ENCODE measurements around the gene B3GLCT. TPM values are rescaled to one million over a fixed set of nuclear protein-coding genes. Genes with fewer than 3 reads are reported as not detected.

The B3GLCT gene
- total RNA-seq, 1 experiment from 2014 or later = 3.9 TPM

DNA sequence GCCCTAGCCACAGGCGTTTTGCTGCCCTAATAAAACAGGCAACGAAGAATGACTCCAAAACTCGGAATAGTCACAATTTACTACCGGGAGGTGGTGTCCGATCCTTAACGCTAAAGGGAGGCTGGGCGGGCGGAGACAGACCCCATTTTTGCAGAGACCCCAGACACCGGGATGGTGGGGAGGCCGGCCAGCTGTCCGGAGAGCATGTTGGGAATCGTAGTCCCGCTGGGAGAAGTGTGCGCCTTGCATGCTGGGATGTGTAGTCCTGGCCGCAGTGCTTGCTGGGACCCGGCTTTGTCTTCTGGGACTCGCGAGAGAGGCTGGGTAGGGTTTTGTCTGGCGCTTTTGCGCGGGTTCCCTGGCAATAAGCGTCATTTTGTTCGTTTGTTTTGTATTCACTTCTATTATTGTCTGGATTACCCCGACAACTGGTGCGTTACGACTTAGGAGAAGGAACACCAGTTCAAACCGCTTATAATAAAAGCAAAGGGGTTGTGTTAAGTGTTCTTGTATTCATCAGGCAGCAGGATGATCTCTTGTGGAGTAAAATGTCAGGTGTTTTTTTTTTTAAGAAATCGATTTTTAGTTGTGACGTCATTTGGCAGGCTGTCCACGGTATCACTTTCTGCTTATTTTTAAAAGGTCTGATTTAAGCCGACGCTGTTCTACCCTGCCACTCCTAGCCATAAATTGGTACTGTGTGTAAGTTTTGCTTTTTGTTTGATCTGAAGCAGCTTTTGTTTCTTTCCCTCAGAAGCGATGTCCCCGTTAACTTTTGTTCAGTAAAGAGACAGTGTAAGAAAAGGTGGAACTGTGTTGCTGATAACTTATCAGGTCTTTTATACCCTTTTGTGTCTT is 37.4 kb upstream of the B3GLCT start (continued):
- peak; percentile 41; the same call in 1 of the 2 replicates for TF ChIP-seq POLR2AphosphoS5 (IDR thresholded peaks at IDR 0.05; ENCODE audit: low read depth, low read length)
- no peak for TF ChIP-seq ZNF274 (IDR thresholded peaks at IDR 0.05; ENCODE audit: low read depth, low read length)
- peak; percentile 60 for TF ChIP-seq TCF7L2 (IDR thresholded peaks at IDR 0.05; ENCODE audit: borderline replicate concordance, extremely low read depth, insufficient read depth, insufficient read length)
- no peak for TF ChIP-seq SRF (IDR thresholded peaks at IDR 0.05; ENCODE audit: low read depth)

GRCh38 chr13:31166591-31166990 is 33.2 kb upstream of the B3GLCT start:
- Histone ChIP-seq H3K79me2 (ENCODE audit: insufficient read depth, low read length) (peaks cover 2% of the 10 kb centered on the region; the same call in 1 of the 2 replicates), H3K27ac (ENCODE audit: low read depth, low read length) (no peak overlapping the region), H3K9ac (ENCODE audit: low read length) (no peak overlapping the region), H2AFZ (ENCODE audit: low read depth, low read length, poor library complexity, severe bottlenecking) (no peak overlapping the region), H3K4me3 (replicated peaks in 1 of 2; ENCODE audit: low read depth in 1 of 2, low read length in 2 of 2) (no peak overlapping the region), H3K4me2 (ENCODE audit: low read length) (peak overlapping the region; percentile 1; the same call in 1 of the 2 replicates), H3K36me3 (ENCODE audit: control insufficient read depth in 1 of 2, insufficient read depth in 2 of 2, low read length in 2 of 2) (no peaks in the 10 kb centered on the region), H4K20me1 (ENCODE audit: insufficient read depth) (no peaks in the 10 kb centered on the region), H3K9me2 (ENCODE audit: insufficient read depth) (no peaks in the 10 kb centered on the region), H3K27me3 (ENCODE audit: insufficient read depth, low read length) (no peaks in the 10 kb centered on the region), H3K4me1 (ENCODE audit: control insufficient read depth in 1 of 2, insufficient read depth in 2 of 2, low read length in 2 of 2) (peaks cover 4 to 20% of the 10 kb centered on the region in 2 experiments; a peak in 3 of 4 replicates), H3K9me3 (ENCODE audit: control insufficient read depth in 1 of 2, insufficient read depth in 1 of 2, low read depth in 1 of 2, low read length in 2 of 2) (no peaks in the 10 kb centered on the region)
- ChIA-PET CTCF (no interaction called here), POLR2A (no interaction called here), RAD21 (ENCODE audit: low non-redundant PET in 1 of 2, low total read pairs in 2 of 2, uncharacterized antibody in 2 of 2, unreplicated experiment in 2 of 2) (no interaction called here)
- ATAC-seq = no peak
- DNase-seq (ENCODE audit: low read depth, low spot score) = no peak
- BruUV-seq (replicated peaks) = no TSS peak
- no peak for TF ChIP-seq POLR2AphosphoS5 (IDR thresholded peaks at IDR 0.05; ENCODE audit: low read depth, low read length)
- TF ChIP-seq ELF1 (IDR thresholded peaks at IDR 0.05; ENCODE audit: borderline replicate concordance, low read depth) = no peak
- TF ChIP-seq POLR2A (IDR thresholded peaks at IDR 0.05; ENCODE audit: borderline replicate concordance, extremely low read depth, insufficient read depth, insufficient read length) = no peak
- TF ChIP-seq ZFX (IDR thresholded peaks at IDR 0.05) = no peak
- TF ChIP-seq REST (IDR thresholded peaks at IDR 0.05; ENCODE audit: low read depth) = no peak
- no peak for TF ChIP-seq EZH2 (IDR thresholded peaks at IDR 0.05)
- no peak for TF ChIP-seq RAD21 (IDR thresholded peaks at IDR 0.05; ENCODE audit: low read depth)
- intact Hi-C loops (cut with micrococcal nuclease) = no loop called here

Measured in HCT116 (cell line).